Lower leg skin (tissue), 3 donors: ENCODE measurements around the gene RAD18.

Source experiments
- CTCF ChIP-seq, 3 donors: fragments of 450-650 bp; IDR thresholded peaks; one replicate each; pipeline ENCODE4 v1.5.1; 2016; ENCODE audit warnings: antibody characterized with exemption in 3 of 3, mild to moderate bottlenecking in 3 of 3, moderate library complexity in 2 of 3
- POLR2A ChIP-seq, 2 donors: fragments of 450-650 bp; IDR thresholded peaks; one replicate each; pipeline ENCODE4 v1.6.1; 2016 to 2017; ENCODE audit warnings: antibody characterized with exemption in 2 of 2, mild to moderate bottlenecking in 1 of 2, moderate library complexity in 1 of 2

DNA sequence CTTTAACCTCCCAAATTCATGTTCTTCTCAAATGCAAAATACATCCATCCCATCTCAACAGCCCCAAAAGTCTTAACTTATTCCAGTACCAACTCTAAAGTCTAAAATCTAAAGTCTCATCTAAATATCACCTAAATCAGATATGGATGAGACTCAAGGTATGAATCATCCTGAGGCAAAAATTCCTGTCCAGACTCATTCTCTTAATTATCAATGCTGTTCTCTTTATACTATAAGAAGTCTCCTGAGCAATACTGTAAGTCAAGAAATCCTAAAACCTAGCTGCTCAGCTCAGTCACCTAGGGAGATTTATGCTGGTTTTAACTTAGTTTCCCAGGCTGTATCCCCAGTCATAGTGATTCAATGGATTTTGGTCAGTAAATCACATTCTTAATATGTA, 11.1 kb downstream of the RAD18 start:
- TF ChIP-seq CTCF (IDR thresholded peaks at IDR 0.05) (no peak), POLR2A (IDR thresholded peaks at IDR 0.05) (no peak)
